DOHH2 (cell line): ENCODE results near the gene KLHL41.

Experiments used
- EZH2phosphoT487 ChIP-seq: fragments of 200-600 bp; sonication (generic); IDR thresholded peaks from 2 replicates; pipeline ENCODE4 v1.6.1; 2017; ENCODE audit warnings: borderline replicate concordance, mild to moderate bottlenecking, antibody characterized with exemption, low read length, moderate library complexity, mixed read lengths
- TF ChIP-seq, protein P1 (sequence below): fragments of 200-600 bp; sonication (generic); IDR thresholded peaks from one replicate; pipeline ENCODE4 v1.5.1; 2014; ENCODE audit warnings: antibody characterized with exemption, mild to moderate bottlenecking, low read depth, low read length; ENCODE audit not compliant: poor library complexity, severe bottlenecking

DNA sequence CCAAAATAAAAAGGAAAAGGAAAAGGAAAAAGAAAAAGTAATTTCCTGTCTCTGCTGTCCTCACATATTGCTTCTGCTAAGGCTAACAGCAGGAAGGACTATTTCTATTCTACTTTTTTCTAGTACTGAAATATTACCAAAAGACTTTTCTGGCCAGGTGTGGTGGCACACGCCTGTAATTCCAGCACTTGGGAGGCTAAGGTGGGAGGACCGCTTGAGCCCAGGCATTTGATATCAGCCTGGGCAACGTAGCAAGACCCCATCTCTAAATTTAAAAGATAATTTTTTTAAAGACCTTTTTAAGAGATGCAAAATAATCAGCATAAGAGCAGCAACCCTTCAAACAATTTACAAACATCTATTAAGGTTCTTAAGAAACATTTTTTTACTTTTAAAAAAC lies 32.9 kb downstream of the KLHL41 start:
- TF ChIP-seq EZH2phosphoT487: no peak
- TF ChIP-seq, protein P1, sequence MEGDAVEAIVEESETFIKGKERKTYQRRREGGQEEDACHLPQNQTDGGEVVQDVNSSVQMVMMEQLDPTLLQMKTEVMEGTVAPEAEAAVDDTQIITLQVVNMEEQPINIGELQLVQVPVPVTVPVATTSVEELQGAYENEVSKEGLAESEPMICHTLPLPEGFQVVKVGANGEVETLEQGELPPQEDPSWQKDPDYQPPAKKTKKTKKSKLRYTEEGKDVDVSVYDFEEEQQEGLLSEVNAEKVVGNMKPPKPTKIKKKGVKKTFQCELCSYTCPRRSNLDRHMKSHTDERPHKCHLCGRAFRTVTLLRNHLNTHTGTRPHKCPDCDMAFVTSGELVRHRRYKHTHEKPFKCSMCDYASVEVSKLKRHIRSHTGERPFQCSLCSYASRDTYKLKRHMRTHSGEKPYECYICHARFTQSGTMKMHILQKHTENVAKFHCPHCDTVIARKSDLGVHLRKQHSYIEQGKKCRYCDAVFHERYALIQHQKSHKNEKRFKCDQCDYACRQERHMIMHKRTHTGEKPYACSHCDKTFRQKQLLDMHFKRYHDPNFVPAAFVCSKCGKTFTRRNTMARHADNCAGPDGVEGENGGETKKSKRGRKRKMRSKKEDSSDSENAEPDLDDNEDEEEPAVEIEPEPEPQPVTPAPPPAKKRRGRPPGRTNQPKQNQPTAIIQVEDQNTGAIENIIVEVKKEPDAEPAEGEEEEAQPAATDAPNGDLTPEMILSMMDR: no peak
